Activated CD8-positive, alpha-beta memory T cell treated with anti-CD3 and anti-CD28 coated beads, Interleukin-2, amount 50 U/mL, for 4 hours (primary cell): ENCODE results near the gene PAM16.
A peak's percentile ranks its signal among the peaks of the same experiment; 100 is the strongest.

ENCODE experiments used
- DNase-seq: peaks from one replicate; pipeline ENCODE4 v3.0.0-alpha.2; 2020

PAM16 gene

DNA sequence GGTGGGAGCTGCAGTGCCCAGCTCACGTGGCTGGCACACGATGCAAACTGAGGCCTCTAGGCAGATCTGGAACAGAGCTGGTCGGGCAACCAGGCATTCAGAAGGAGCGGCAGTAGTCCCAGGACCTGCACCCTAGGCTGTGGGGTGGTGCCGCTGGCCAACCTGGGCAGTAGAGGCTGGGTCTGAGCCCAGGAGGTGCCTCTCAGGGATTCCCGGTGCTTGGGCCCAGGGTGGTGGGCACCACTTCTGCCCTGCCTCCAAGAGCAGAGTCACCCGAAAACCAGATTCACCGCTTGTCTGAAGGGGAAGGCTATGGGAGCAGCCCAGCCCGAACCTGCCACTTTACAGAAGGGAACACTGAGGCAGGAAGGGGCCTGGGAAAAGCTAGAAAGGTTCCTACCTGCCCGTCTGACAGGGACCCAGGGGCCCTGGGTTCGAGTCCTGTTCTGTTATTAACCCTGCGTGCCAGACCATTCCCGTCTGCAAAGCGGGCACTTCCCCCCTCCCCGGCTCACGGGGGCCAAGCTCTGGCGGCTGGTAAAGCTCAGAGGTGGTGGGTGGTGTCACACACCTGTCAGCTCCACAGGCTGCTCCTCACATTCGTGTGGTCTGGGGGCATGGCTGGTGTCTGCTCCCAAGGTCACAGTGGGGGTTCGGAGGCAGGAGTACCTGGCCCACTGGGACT, 18.4 kb downstream of the PAM16 start:
- no peak for DNase-seq

DNA sequence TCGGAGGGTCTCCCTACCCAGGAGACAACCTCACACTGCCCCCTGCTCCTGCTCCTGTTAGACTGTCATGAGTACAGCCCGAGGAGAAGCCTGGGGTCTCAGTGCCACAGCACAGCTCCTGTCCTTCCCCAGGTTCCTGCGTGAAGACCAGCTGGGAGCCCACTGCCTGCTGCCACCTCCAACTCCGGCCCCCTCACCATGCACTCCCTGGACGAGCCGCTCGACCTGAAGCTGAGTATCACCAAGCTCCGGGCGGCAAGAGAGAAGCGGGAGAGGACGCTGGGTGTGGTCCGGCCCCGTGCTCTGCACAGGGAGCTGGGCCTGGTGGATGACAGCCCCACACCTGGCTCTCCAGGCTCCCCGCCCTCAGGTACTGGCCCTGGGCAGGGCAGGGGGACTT, 19.0 kb downstream of the PAM16 start:
- DNase-seq = no peak

DNA sequence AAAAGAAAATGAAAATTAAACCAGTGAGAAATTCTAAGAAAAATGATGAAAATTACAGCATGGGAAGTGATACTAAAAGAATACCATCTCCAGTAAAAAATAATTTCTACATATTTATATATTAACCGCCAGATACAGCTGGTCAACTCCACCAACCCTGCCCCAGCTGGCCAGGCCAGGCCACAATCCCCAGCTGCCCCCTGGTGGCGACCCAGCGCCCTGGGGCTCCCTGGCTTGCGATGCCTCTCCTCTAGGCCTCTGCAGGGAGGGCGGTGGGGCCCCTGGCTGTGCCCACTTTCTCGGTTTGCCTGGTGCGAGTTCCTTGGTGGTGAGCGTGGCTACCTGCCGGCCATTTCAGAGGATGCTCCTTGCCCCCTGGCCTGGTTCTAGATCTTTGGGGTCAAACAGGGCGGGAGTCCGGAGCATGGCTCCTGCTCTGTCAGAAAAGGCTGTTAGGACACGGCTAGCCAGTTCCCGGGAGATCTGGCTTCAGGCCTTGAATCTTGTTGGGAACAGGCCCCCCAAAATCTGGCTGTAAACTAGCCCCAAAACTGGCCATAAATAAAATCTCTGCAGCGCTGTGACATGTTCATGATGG, 20.7 kb downstream of the PAM16 start:
- peak; percentile 76 for DNase-seq

DNA sequence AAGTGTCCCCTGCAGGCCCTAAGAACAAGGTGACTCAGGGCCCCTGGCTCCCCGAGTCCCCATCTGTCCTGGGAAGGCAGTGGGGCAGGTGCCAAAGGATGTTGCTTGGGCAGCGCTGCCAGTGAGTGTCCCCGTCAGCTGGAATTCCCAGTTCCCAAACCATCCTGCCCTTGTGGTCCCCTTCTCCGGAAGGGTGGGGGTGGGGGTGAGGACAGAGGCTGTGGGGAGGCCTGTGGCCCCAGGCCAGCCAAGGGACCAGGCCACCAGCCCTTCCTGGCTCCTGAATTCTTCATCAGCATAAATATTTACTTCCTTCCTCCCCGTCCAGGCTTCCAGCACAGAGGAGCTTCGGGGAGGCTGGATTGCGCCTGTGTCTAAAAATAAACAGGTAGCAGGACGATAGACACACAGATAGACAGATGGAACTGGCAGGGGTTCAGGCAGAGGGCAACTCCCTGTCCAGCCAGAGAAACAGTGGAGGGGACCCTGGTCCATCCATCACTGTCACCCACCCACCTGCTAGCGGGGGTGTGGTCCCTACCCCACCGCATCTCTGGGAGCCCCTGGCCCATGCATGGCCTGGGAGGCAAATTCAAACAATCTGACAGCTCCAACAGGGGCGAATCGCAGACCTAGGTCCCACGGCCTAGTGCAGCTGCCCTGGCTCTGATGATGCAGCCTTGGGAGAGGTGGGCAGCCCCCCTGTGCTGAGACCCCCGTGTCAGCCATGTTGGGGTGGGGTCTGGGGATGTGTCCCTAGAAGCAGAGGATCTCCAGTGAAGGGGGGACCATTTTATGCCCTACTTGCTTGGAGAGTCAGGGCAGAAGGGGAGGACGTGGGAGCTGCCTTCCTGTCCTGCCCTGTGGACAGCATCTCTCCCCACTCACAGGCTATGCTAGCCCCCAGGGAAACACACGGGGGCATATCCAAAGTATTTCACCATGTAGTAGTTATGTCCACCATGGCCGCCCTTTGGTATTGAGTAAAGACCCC, 22.0 kb downstream of the PAM16 start:
- no peak for DNase-seq

DNA sequence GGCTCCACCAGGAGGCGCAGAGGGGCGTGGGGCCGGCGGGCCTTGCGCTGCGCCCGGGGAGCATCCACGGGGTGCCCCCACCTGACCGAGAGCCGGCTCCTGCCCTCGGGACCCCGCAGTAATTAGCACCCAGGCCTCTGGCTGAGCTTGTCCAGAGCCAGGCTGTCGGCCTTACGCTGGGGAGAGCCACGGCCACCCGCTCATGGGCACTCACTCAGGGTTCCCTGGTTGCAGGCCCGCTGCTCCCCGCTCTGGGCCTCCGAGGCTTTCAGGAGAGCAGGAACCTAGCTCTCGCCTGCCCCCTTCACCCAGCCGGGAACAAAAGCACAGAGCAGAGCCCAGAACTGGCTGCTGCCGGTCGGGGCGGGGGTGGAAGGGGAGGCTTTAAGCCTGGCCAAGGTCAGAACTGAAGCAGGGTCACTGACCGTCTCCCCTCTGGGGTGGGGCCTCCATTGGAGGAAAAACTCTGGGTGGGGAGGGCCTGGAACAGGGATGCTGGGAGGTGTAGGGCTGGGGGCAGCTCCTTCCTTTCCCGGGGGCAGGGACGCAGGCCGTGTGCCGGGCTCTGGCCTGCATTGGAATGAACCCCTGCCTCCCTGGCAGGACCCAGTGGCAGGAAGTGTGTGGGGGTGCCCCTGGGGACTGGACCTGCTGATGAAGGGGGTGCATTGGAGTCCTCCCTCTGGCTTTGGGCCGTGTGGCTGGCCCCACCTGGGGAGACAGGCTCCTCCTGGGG, 22.9 kb downstream of the PAM16 start:
- peak; percentile 50 for DNase-seq

DNA sequence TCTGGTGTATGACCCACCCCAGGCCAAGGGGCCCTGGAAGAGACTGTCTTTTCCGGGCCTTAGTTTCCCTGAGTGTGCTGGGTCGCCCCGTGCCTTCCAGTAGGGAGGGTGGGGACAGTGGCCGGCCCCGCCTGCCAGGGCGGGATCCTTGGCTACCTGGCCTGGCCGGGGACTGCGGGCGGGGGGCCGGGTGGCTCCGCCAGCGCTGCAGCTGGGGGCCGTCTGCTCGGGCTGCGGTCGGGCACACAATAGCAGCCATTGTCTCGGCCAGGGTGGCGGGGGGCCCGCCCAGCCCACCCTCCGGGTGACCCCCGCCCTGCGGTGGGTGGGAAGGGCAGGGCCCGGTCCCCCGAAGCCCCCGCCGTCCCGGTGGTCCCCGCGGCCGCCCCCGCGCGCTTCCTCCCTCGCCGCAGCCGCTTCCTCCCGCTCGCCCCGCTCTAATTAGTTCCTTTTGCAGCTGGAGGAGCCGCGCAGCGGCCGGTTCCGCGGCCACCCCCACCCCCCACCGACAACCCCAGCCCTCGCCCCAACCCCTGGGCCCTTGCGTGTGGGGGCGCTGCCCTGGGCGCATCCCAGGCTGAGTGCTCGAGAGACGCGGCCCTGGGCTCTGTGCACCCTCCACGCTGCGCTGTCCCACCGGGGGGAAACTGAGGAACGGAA, 23.6 kb downstream of the PAM16 start:
- no peak for DNase-seq

DNA sequence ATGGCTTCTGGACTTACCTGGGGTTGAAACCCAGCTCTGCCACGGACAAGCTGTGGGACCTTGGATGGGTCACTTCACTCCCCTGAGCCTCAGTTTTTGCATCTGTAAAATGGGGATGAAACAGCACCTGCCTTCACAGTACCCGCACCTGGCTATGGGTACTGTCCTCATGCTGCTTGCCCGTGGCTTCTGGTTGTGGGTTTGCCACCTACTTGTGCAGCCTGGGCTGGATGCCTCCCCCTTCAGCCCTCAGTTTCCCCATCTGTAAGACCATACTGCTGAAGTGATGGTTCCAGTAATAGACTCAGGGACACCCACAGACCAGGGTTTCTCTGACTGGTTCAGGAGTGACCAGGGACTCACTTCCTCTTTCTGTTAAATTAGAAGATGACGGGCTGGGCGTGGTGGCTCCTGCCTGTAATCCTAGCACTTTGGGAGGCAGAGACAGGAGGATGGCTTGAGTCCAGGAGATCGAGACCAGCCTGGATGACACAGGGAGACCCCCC, 25.8 kb downstream of the PAM16 start:
- no peak for DNase-seq

DNA sequence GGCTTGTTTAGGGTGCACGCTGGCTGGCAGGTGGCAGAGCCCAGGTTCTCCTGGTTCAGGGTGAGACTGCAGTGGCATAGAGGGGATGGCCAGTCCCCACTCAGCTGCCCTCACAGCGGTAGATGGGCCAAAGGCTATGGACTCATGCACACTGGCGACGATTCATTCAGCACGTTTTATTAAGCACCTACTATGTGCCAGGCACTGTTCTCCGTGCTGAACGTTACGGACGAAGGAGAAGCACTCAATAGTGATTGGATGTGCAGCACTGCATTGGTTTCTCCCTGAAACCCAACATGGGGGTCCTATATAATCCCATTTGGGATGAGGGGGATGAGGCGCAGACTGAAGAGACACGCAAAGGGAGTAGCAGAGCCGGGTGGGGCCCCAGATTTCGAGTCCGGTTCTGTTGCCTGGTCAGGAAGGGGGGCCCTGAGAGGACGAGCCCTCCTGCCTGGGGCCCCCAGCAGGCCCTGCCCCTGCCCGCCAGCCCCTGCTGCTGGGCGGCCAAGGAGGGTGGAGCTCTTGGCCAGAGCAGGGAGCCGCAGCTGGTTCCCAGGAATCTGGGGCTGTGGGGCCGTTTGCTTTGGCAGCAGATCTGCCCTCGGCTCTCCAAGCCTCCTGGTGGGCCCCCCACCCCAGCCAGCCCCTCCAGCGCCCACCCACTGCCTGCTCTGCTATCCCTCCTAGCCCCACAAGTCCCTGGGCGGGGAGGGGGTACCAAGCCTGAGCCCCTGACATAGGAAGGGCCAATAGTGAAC, 26.4 kb downstream of the PAM16 start:
- no peak for DNase-seq

DNA sequence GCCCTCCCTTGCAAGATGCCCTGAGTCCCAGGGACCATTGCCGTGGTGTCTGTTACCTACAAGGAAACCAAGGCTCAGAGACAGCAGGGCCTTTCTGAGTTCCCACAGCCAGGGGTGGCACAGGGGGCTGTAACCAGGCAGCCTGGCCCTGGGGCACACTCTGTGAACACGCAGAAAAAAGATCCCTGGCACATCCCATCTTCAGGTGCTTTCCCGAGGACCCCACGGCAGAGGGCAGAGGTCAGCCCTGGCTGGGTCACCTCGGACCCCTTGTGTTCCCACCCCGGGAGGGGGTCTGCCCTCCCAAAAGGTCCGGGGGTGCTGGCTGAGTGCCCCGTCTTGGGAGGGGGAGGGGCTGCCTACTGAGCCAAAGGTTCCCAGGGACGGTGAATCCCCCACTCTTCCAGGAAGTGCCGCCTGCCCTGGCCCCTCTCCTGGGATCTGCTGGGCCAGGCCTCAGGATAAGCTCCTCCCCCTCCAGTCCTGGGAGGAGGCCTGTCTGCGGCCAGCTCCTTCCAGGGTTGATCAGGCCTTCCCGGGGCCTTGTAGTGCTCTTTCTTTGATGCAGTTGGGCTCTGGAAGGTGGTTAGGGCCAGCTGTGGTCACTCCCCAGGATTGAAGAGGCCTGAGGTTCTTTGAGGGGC, 27.2 kb downstream of the PAM16 start:
- DNase-seq = no peak

DNA sequence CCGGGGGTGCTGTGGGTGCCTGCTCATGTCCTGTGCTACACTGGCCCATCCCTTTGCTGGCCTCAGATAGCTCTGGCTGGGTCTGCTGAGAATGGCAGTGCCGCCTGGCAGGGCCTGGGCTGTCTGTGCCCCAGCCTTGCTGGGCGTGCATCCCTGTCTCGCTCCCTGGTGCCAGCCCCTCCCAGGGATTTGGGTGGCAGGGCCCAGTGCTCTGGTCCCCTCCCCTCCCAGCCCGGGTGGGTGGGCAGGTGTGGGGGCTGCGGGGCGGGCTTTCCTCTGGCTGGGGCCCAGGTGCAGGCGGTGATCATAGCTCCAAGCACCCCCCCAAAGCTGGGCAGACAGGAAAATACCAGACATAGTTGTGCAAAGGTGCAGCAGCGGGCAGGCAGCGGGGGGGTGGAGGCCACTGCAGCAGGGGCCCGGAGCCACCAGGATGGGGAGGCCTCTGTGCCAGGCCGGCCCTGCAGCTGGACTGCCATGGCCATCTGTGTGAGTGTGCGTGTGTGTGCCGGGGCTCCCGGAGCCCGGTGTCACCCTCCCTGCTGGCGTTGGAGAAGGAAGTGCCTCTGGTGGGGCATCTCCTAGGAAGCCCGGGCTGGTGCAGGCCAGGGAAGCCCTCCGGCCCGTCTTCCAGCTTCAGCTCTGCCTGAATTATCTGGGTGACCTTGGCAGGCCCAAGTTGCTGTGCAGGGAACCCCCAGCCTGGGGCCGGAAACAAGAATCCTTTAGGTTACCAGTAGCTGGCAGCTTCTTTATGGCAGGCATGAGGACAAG, 27.9 kb downstream of the PAM16 start:
- DNase-seq = no peak

DNA sequence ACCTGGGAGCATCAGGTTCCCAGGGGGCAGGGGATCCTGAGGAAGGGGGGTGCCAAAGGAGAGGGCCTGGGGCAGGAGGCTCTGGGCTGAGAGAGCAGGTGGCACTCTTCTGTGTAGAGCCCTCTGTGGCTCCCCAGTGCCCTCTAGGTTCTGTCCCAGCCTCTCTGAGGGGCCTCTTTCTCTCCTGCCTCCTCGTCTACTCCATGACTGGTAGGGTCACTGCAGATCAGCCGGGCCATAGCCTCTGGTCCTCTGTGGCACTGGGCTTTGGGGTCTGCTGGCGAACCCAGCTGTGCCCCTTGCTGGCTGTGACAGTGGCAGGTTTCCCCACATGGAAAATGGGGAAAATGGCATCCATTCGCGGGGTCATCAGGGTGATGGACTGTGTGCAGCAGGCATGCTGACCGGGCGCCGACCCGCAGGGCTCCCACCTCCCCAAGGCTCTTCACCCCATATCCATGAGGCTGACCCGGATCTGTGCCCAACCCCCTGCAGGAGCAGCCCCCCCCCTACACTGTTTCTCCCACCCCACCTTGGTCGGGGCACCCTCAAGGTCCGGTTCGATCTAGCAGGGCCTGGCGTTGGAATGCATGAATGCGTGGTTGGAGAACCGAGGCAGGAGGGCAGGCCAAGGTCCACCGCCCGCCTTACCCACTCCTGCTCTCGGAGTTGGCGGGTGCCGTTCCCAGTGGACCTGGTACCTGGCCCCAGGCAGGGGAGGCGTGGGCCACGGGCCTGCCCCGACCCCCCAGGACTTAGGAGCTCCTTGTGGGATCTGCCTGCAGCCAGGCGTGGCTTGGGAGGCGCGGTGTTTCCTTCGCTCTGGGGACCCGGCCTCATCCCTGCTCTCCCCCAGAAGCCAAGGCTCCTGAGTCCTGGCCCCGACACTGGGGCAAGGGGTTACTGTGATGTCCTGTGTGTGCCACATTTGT, 28.7 kb downstream of the PAM16 start:
- no peak for DNase-seq

DNA sequence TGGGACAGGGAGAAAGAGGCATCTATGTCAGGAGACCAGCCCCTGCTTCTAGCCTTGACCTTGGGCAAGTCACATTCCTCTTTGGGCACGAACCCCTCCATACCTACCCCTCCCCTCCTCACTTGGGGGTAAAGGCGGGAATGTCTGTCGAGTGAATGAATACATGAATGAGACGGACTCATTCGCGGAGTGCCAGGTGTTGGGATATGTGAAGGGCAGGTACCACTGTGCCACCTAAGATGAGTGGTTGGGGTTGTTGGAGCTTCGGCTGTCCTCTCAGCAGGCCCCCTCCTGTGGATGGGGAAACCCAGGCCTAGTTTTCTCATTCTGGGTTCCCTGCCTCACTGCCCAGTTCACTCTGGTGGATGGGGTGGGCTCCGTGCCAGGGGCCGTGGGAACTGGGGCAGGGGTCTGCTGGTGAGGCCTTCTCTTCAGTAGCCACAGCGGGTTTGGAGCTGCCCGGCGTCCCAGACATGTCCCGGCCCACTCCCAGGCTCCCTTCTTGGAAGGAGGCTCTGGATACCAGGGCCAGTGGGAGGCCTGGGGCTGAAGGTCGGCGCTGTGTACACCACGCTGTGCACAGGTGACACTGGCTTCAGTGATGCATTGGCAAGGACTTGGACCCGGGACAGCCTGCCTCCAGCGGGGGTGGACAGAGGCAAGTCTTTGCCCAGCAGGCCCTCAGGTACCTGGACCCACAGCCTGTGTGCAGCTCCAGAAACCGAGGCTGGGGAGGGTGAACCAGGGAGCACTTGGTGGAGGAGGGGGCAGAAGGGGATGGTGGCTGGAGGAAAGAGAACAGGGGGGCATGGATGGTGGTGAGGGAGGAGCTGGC, 29.6 kb downstream of the PAM16 start:
- DNase-seq = no peak

DNA sequence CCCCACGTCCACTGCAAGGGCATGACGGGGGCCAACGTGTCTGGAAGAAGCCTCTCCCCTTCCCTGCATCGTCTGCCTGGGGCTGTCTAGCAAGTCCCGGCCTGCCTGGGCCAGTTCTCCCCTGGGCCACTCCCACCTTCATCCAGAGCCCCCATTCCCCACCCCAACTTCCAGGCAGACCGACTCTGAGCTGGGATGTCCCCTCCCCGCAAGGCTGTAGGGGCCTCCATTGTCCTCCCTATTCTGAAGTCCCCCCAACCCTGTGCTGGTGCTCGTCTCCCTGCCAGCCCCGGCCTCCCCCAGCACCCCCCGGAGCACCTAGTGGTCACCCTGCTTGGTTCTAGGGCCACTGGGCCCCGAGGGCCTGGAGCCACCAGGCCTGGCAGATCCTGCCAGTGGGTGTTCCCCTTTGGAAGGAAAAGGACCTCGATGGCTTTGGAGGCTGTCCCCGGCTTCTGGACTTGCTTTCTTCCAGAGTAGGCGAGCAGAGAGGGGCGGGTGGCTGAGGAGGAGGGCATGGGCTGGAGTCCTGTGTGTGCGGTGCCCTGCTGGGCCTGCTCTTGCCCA, 30.5 kb downstream of the PAM16 start:
- DNase-seq = no peak

DNA sequence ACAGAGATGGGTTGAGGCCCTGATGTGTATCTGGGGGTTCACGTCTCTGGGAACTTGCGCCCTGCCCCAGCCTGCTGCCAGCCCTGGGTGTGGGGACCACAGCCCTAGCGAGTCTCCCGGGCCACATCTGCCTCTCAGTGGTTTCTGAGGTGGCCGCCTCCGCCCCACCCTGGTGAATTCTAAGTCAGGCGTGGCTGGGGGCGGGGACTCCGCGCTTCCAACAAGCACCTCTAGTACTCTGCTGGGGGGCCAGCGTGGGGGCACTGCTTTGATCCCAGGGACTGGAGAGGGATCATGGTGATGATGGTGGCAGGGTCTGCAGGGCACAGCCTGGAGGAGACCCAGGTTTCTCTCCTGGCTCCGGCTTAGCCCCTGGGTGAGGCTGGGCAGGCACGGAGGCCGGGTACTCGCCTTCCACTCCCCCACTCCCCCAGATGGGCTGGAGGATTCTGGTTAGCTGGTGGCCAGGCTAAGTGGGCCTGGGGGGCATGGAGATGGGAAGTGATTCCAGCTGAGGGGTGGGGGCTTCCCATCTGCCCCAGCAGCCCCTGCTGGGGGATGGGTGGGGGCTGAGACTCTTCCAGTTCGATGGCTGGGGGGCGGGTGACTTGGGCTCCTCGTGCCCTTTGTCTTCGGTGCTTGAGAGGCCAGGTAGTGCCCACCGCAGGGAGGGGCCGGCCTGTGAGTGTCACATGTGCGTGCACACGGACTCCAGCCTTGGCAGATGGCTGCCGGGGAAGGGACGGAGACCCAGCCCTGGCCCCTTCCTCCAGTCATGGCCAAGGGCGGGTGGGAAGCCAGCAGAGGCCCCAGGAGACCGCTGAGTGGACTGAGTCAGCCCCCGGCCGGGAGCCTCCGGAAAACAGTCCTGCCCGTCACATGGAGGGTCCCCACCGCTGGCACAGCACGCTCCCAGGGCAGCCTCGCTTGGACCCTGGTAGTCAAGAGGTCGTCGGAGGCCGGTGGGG, 31.4 kb downstream of the PAM16 start:
- peak; percentile 64 for DNase-seq

DNA sequence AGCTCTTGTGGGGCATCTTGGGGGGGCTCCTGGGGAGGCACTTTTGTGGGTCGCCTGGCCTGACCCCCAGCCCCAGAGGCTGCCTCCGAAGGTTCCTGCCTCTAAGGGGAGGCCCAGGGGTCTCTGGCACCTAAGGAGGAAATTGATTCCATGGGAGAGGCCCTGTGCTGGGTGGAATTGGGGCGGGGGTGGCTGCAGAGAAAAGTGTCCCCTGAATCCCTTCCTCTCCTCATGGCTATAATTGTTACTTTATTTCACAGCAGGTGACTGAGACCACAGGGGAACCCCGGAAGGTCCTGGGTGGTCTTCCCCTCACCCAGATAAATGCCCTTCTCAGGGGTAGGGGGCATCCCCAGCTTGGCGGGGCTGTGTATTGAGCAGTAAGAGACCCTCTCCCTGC, 32.2 kb downstream of the PAM16 start:
- DNase-seq = no peak

DNA sequence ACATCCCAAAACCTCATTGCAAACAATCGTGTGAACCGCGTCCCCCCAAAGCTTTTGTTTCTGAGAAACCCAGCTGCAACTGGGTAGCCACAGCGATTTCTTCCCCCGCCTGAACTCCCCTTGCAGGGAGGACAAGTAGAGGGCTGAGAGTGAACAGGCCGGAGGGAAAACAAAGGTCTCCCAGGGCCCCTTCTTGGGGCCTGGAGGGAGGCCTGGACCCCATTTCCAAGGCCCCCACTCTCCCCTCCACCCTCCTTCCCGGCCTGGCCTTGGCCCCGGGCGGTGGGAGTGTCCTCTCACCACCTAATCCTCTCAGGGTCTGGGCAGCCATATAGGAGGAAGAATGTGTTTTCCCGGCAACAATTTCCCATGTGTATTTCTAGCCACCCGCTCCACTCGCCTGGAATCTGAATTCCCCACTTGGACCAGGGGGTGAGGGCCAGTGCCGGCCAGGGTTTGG, 32.6 kb downstream of the PAM16 start:
- no peak for DNase-seq
